ENCODE measurements around the gene NPEPL1.
"Not testable (repeated sequence)": the region's sequence is repeated elsewhere in the genome, so short reads cannot be mapped to it uniquely, and the experiment has no call there.

The NPEPL1 gene

DNA sequence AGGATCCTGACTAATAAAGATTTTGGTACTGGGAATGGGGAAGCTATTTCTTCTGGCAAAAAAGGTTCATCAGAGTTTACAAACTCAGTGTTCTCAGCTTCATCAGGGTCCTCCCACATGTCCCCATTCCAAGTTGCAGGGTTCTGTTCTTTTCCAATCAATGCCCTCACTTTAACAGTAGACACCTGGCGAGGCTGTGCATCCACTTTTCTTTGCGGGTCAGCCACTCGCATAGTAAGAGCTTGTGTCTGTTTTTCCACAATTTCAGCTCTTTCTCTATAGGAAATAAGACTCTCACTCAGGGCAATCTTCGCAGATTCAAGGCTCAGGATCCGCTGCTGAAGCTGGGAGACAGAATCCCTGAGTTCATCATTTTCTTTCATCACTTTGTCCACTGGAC is 65.0 kb downstream of the NPEPL1 start:
- not testable (repeated sequence) for DNase-seq (ENCODE audit: low read depth)

DNA sequence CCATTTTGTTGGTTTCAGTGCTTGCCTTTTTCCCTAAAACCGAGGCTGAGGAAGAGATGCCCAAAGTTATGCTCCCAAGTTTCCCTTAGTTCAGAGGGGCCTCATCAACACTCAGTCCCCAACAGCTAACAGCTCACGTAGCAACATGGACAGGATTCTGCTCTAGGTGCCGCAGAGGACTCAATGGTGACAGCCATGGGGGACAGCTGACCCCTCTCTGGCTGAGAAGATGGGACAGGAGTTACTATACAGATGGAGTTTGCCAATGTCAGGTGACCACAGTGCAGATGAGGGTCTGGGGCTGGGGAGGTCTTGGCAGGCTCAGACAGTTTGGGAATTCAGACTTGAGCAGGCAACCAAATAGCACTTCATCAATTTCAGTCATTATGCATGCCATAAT is 67.3 kb downstream of the NPEPL1 start:
- no peak for DNase-seq (ENCODE audit: low read depth)

DNA sequence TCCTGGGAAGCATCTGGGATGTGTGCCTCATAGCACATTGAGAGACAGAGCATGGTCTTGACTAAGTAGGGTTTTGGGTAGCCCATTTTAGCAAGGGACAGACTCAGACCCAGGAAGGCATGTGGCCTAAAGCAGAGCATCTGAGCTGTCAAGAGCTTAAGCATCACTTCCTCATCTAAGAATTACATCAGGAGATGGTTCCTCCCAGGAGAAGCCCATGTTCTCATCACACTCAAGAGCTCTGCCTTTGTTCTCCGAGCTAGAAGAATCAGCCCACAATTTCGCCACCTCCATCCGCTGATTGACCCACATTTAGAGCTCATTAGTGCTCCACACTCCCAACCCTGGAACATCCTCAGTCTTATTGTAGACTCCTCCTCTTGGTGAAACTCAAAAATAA is 68.3 kb downstream of the NPEPL1 start:
- DNase-seq (ENCODE audit: low read depth): no peak

DNA sequence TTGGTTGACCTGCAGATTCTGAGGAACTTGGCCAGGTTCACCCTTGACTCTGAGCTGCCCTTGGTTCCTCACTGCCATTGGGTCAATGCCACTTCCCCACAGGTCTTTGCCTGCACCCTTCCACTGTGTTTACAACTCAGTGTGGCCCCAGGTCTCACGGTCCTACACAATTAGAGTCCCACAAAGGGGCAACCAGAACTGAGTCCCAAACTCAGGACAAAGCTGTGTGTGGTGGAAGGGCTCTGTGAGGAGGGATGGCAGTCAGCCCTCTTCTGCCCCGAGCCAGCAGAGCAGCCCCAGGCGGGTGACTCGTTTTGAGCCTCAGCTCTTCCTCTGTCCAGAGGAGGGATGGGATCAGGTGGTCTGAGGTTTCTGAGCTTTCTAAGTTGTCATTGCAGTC is 69.5 kb downstream of the NPEPL1 start:
- no peak for DNase-seq (ENCODE audit: low read depth)

DNA sequence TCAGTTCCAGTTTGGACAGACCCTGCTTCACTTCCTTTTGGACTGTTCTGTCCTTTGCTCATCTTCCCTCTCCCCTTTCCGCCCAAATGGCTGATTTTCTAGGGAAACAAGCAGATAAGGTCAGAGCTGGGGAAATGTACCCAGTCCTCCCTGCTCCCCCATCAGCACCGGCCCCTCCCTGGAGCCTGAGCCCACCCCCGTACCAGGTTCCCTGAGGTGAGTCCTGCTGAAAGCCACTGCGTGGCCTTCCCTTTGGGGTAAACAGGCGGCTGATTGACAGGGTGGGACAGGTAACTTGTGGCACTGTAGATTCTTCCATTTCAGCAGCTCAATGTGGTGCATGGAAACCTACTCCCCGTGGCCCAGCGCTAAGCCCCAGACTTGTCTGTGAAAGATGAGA is 70.5 kb downstream of the NPEPL1 start:
- no peak for DNase-seq (ENCODE audit: low read depth)

Measured in activated T-helper 9 cell treated with anti-CD3 and anti-CD28 coated beads, Interleukin-2, amount 50 U/mL, for 16 hours (primary cell).